GM23248 (cell line): Measurements from ENCODE around the gene RET.

Source experiments
- EZH2 ChIP-seq: fragments of 200-600 bp; sonication (generic); IDR thresholded peaks from 2 replicates; pipeline ENCODE4 v1.6.1; 2018; ENCODE audit warnings: antibody characterized with exemption, mild to moderate bottlenecking; ENCODE audit not compliant: insufficient read depth, poor library complexity, severe bottlenecking
- EZH2phosphoT487 ChIP-seq: fragments of 200-600 bp; sonication (generic); IDR thresholded peaks from 2 replicates; pipeline ENCODE4 v1.6.1; 2018; ENCODE audit warnings: antibody characterized with exemption, moderate library complexity, mild to moderate bottlenecking, low read depth; ENCODE audit not compliant: insufficient read depth

- no peak for TF ChIP-seq EZH2
- TF ChIP-seq EZH2phosphoT487: no peak
Measured at GRCh38 chr10:43065234-43065633, 11.6 kb upstream of the RET start.
